Measurements from ENCODE around the gene G6PC2.
"Not testable (repeated sequence)": the region's sequence is repeated elsewhere in the genome, so short reads cannot be mapped to it uniquely, and the experiment has no call there.

G6PC2 gene

GRCh38 chr2:168901003-168901402, at the start of gene G6PC2:
G6PC2 (plus strand) TSS chr2:168901291; CDS start chr2:168901332, 41 bp downstream.
- no peak for DNase-seq (ENCODE audit: low read depth, low spot score)

GRCh38 chr2:168851674-168852320, 49.3 kb upstream of the G6PC2 start:
- DNase-seq (ENCODE audit: low read depth, low spot score): no peak

GRCh38 chr2:168852481-168852880, 48.6 kb upstream of the G6PC2 start:
- DNase-seq (ENCODE audit: low read depth, low spot score): no peak

- no peak for DNase-seq (ENCODE audit: low read depth, low spot score)
Measured at GRCh38 chr2:168853471-168853870, 47.6 kb upstream of the G6PC2 start.

GRCh38 chr2:168854651-168855050, 46.4 kb upstream of the G6PC2 start:
- no peak for DNase-seq (ENCODE audit: low read depth, low spot score)

GRCh38 chr2:168855601-168856000, 45.5 kb upstream of the G6PC2 start:
- DNase-seq (ENCODE audit: low read depth, low spot score): no peak

- DNase-seq (ENCODE audit: low read depth, low spot score): no peak
Measured at GRCh38 chr2:168858146-168858545, 42.9 kb upstream of the G6PC2 start.

GRCh38 chr2:168867164-168867563, 33.9 kb upstream of the G6PC2 start:
- not testable (repeated sequence) for DNase-seq (ENCODE audit: low read depth, low spot score)

GRCh38 chr2:168870369-168870768, 30.7 kb upstream of the G6PC2 start:
- DNase-seq (ENCODE audit: low read depth, low spot score): not testable (repeated sequence)

- not testable (repeated sequence) for DNase-seq (ENCODE audit: low read depth, low spot score)
Measured at GRCh38 chr2:168870824-168871223, 30.3 kb upstream of the G6PC2 start.

GRCh38 chr2:168874368-168875054, 26.6 kb upstream of the G6PC2 start:
- no peak for DNase-seq (ENCODE audit: low read depth, low spot score)

GRCh38 chr2:168882163-168882562, 18.9 kb upstream of the G6PC2 start:
- DNase-seq (ENCODE audit: low read depth, low spot score): not testable (repeated sequence)

GRCh38 chr2:168884975-168885374, 16.1 kb upstream of the G6PC2 start:
- DNase-seq (ENCODE audit: low read depth, low spot score): no peak

- DNase-seq (ENCODE audit: low read depth, low spot score): no peak
Measured at GRCh38 chr2:168889635-168890005, 11.5 kb upstream of the G6PC2 start.

GRCh38 chr2:168890006-168890782, 10.9 kb upstream of the G6PC2 start, which contains the start of gene SPC25:
SPC25 (minus strand) TSS chr2:168890430; CDS start chr2:168889519, 911 bp downstream.
- DNase-seq (ENCODE audit: low read depth, low spot score): peak; percentile 78

GRCh38 chr2:168892327-168892726, 8.8 kb upstream of the G6PC2 start:
- no peak for DNase-seq (ENCODE audit: low read depth, low spot score)

GRCh38 chr2:168894101-168894500, 7.0 kb upstream of the G6PC2 start:
- no peak for DNase-seq (ENCODE audit: low read depth, low spot score)

GRCh38 chr2:168894720-168895119, 6.4 kb upstream of the G6PC2 start:
- no peak for DNase-seq (ENCODE audit: low read depth, low spot score)

- no peak for DNase-seq (ENCODE audit: low read depth, low spot score)
Measured at GRCh38 chr2:168895771-168896170, 5.3 kb upstream of the G6PC2 start.

- no peak for DNase-seq (ENCODE audit: low read depth, low spot score)
Measured at GRCh38 chr2:168896783-168897182, 4.3 kb upstream of the G6PC2 start.

- no peak for DNase-seq (ENCODE audit: low read depth, low spot score)
Measured at GRCh38 chr2:168897449-168897848, 3.6 kb upstream of the G6PC2 start.

- no peak for DNase-seq (ENCODE audit: low read depth, low spot score)
Measured at GRCh38 chr2:168903888-168904287, 2.8 kb downstream of the G6PC2 start.

All from activated CD4-positive, CD25-positive, alpha-beta regulatory T cell treated with anti-CD3 and anti-CD28 coated beads, Interleukin-2, amount 50 U/mL, for 16 hours (primary cell).